HepG2 (cell line): ENCODE data around the gene RHCE. TPM values are rescaled to one million over a fixed set of nuclear protein-coding genes. Genes with fewer than 3 reads are reported as not detected.

Experiments used
- ATAC-seq: fragments of 200-7000 bp; cut with Tn5 transposase; 3 replicates; pipeline ENCODE4 v1.9.1; 2020; ENCODE audit warnings: mild to moderate bottlenecking, moderate library complexity
- BruUV-seq: library from RNA; stranded (reverse); fragments of 400-500 nt; replicated peaks from 2 replicates; lab custom pipeline; 2021; lab: Mats Ljungman, UMichigan
- CTCF ChIA-PET: fragments of 300-600 bp; formaldehyde crosslinking; extraction: SDS; loops from one replicate; lab custom pipeline; 2021; ENCODE audit warnings: low total read pairs, inconsistent platforms, low intra/inter-chr PET ratio; lab: Yijun Ruan, JAX
- POLR2A ChIA-PET: fragments of 350-600 bp; sonication (Branson Sonifier 250); formaldehyde crosslinking; loops from one replicate; lab custom pipeline; 2020; ENCODE audit warnings: antibody characterized with exemption, inconsistent platforms; lab: Yijun Ruan, JAX
- DNase-seq: peaks from one replicate; pipeline ENCODE4 v3.0.0-alpha.2; 2015; ENCODE audit warnings: low spot score
- FAIRE-seq: peaks from 3 replicates; lab custom pipeline; 2011; peaks lifted over from hg19 to GRCh38; lab: Jason Lieb, UNC
- H2AFZ ChIP-seq: one replicate; pipeline ENCODE4 v1.6.1; 2011; ENCODE audit warnings: low read length, inconsistent platforms
- H3K27ac ChIP-seq: fragments of 300-600 bp; 3 replicates; pipeline ENCODE4 v1.8.0; 2011; ENCODE audit warnings: mixed run types, mild to moderate bottlenecking, mixed read lengths, low read length, inconsistent platforms; ENCODE audit not compliant: insufficient read depth; ENCODE audit errors: extremely low read length
- H3K27me3 ChIP-seq, 2 experiments: fragments of 200-600 bp in 1 of 2; 2 replicates in 1 of 2; 3 replicates in 1 of 2; pipeline versions ENCODE4 v1.6.0 to v1.8.0; 2011; ENCODE audit warnings: low read length in 2 of 2, mild to moderate bottlenecking in 2 of 2, moderate library complexity in 2 of 2, inconsistent platforms in 1 of 2; ENCODE audit not compliant: insufficient read depth in 2 of 2, control insufficient read depth in 1 of 2
- H3K36me3 ChIP-seq, 2 experiments: fragments of 200-600 bp in 1 of 2; replicated peaks in 1 of 2; 2 replicates in 1 of 2; 3 replicates in 1 of 2; pipeline versions ENCODE4 v1.5.1 to v1.8.0; 2011; ENCODE audit warnings: low read length in 2 of 2, inconsistent platforms in 1 of 2; ENCODE audit not compliant: insufficient read depth in 2 of 2, control insufficient read depth in 1 of 2
- H3K4me1 ChIP-seq: 2 replicates; pipeline ENCODE4 v1.5.1; 2012; ENCODE audit warnings: low read length, inconsistent platforms; ENCODE audit not compliant: insufficient read depth
- H3K4me2 ChIP-seq: 2 replicates; pipeline ENCODE4 v1.6.0; 2011; ENCODE audit warnings: low read depth, low read length, inconsistent platforms
- H3K4me3 ChIP-seq, 3 experiments: fragments of 200-600 bp in 1 of 3; sonication (generic), shearing (Covaris generic) in 1 of 3; replicated peaks in 1 of 3; 2 replicates each; pipeline ENCODE4 v1.5.1; 2011 to 2016; ENCODE audit warnings: low read length in 3 of 3, inconsistent platforms in 2 of 3, low read depth in 2 of 3, mild to moderate bottlenecking in 2 of 3, control low read depth in 1 of 3, mixed read lengths in 1 of 3; ENCODE audit not compliant: insufficient read depth in 1 of 3
- H3K79me2 ChIP-seq: one replicate; pipeline ENCODE4 v1.6.1; 2011; ENCODE audit warnings: low read length, inconsistent platforms; ENCODE audit not compliant: insufficient read depth
- H3K9ac ChIP-seq: 2 replicates; pipeline ENCODE4 v1.6.0; 2011; ENCODE audit warnings: mild to moderate bottlenecking, low read depth, low read length, inconsistent platforms; ENCODE audit not compliant: insufficient read depth
- H3K9me3 ChIP-seq: 2 replicates; pipeline ENCODE4 v1.5.1; 2012; ENCODE audit warnings: mild to moderate bottlenecking, low read length
- H4K20me1 ChIP-seq: 2 replicates; pipeline ENCODE4 v1.6.0; 2011; ENCODE audit warnings: inconsistent platforms, mild to moderate bottlenecking, low read length, moderate library complexity; ENCODE audit not compliant: insufficient read depth
- CREB1 ChIP-seq, 2 experiments: fragments of 450-650 bp in 1 of 2; IDR thresholded peaks; 2 replicates each; pipeline ENCODE4 v1.6.1; 2016 to 2017; ENCODE audit warnings: control low read depth in 1 of 2, mild to moderate bottlenecking in 1 of 2, missing compliant biosample characterization in 1 of 2, missing genetic modification characterization in 1 of 2
- ELF4 ChIP-seq: sonication (generic); formaldehyde crosslinking; IDR thresholded peaks from 2 replicates; pipeline ENCODE4 v1.5.0; 2020; ENCODE audit warnings: missing genetic modification reagents, mild to moderate bottlenecking, moderate library complexity, borderline replicate concordance
- IRF2 ChIP-seq: IDR thresholded peaks from 2 replicates; pipeline ENCODE4 v1.6.1; 2018; ENCODE audit warnings: missing genetic modification reagents, missing compliant biosample characterization
- NR1H2 ChIP-seq: sonication (generic); formaldehyde crosslinking; IDR thresholded peaks from 2 replicates; pipeline ENCODE4 v1.8.1; 2022; ENCODE audit warnings: low read depth, missing genetic modification reagents, borderline replicate concordance
- ZNF704 ChIP-seq: sonication (generic); formaldehyde crosslinking; IDR thresholded peaks from 2 replicates; pipeline ENCODE4 v1.8.1; 2023; ENCODE audit warnings: mild to moderate bottlenecking, inconsistent platforms, moderate library complexity, missing genetic modification reagents, borderline replicate concordance
- WGBS: methylation state at CpG from one replicate; pipeline ENCODE4 v1.1.6; 2017; ENCODE audit warnings: low lambda C conversion rate; 5-methylcytosine and 5-hydroxymethylcytosine counted together
- in situ Hi-C: cut with HindIII; loops from 2 replicates; pipeline ENCODE4 v1.10.0; 2017; ENCODE audit warnings: low pct_unique_long_range_greater_than_20kb; ENCODE audit not compliant: extremely low pct_ligation_motif_present
- intact Hi-C: fragments of 100-400 bp; cut with micrococcal nuclease; formaldehyde crosslinking; loops from one replicate; pipeline ENCODE4 v1.10.0; 2022; ENCODE audit not compliant: unreplicated experiment
- polyA plus RNA-seq, 8 experiments: library from polyadenylated mRNA; depleted of rRNA in 3 of 8; stranded (reverse) in 7 of 8; unstranded in 1 of 8; fragments of >200 nt; fragmentation: Illumina TruSeq in 4 of 8; extraction: Trizol in 4 of 8; gene quantifications; 2 replicates each; pipeline versions ENCODE4 v1.2.1 to v1.2.3, GENCODE V29; 2011 to 2016; ENCODE audit warnings: low read depth in 4 of 8, missing spikeins in 1 of 8, mixed read lengths in 1 of 8; ENCODE audit not compliant: insufficient read depth in 1 of 8
- total RNA-seq, 5 experiments: library from RNA; depleted of rRNA; stranded (reverse); fragments of >200 nt; fragmentation: Illumina TruSeq; extraction: Trizol; gene quantifications; 2 replicates each; pipeline ENCODE4 v1.2.3, GENCODE V29; 2016; ENCODE audit warnings: low read depth in 1 of 5

Gene RHCE
- total and polyA plus RNA-seq, 2 of the 13 experiments (the other 11 are each of a cell fraction or from before 2014, with no cell fraction given) = 0.30 TPM; not detected in 1

GRCh38 chr1:25338986-25339385 lies 81.6 kb downstream of the RHCE start:
- intact Hi-C loops = loop anchor here (5.0 kb wide), 1 partner anchor 92 kb away; the partner anchor contains the start of gene RSRP1
- POLR2A ChIA-PET = interaction anchor here (1.1 kb wide), 1 partner anchor 92 kb away, joined by 3 read pairs; the partner anchor contains the start of gene RSRP1
- CTCF ChIA-PET = no interaction called here

More at GRCh38 chr1:25338986-25339385, 81.6 kb downstream of the RHCE start:
- Histone ChIP-seq H3K79me2 (peaks cover 40% of the 10 kb centered on the region), H2AFZ (no peak overlapping the region), H4K20me1 (no peaks in the 10 kb centered on the region; the same call in 1 of the 2 replicates), H3K9ac (peak overlapping the region; percentile 92), H3K36me3 (peaks cover 0 to 8% of the 10 kb centered on the region in 2 experiments; a peak in 1 of 5 replicates), H3K9me3 (no peaks in the 10 kb centered on the region), H3K4me2 (peak overlapping the region; percentile 78), H3K4me1 (peaks cover 10% of the 10 kb centered on the region), H3K27ac (peak overlapping the region; percentile 90), H3K27me3 (no peaks in the 10 kb centered on the region; a peak in 1 of 5 replicates), H3K4me3 (peak overlapping the region; percentile 96 to 99 (median 99))
- DNase-seq (no peak), FAIRE-seq (no peak), ATAC-seq (no peak)
- in situ Hi-C loops = no loop called here
- BruUV-seq = TSS peak; percentile 66
- under 1% methylated on average over 6 of the region's 6 CpGs for WGBS
- TF ChIP-seq ZNF704 (CRISPR knock-in tag) (0 out of 2 replicates have a peak, but pooled peaks have one; percentile 2), IRF2 (CRISPR knock-in tag) (no peak), ELF4 (CRISPR knock-in tag) (no peak), NR1H2 (no peak), CREB1 (IDR thresholded peaks at IDR 0.05) (no peak), CREB1 (CRISPR knock-in tag; IDR thresholded peaks at IDR 0.05) (0 out of 2 replicates have a peak, but pooled peaks have one; percentile 3)
